Fibroblast of lung (primary cell): Measurements from ENCODE around the gene TENM3. TPM values are rescaled to one million over a fixed set of nuclear protein-coding genes. Genes with fewer than 3 reads are reported as not detected.

Experiments used
- DNase-seq, 2 donors: peaks; one replicate each; pipeline versions ENCODE4 v3.0.0 to v3.0.0-alpha.2; 2010; ENCODE audit warnings: low read depth in 2 of 2
- H2AFZ ChIP-seq: 2 replicates; pipeline ENCODE4 v1.5.1; 2012; ENCODE audit warnings: low read length, control low read depth, inconsistent platforms
- H3K27ac ChIP-seq: 2 replicates; pipeline ENCODE4 v1.5.1; 2011; ENCODE audit warnings: low read length, control low read depth; ENCODE audit not compliant: insufficient read depth
- H3K27me3 ChIP-seq: 2 replicates; pipeline ENCODE4 v1.5.1; 2011; ENCODE audit warnings: mild to moderate bottlenecking, low read length; ENCODE audit not compliant: control insufficient read depth, insufficient read depth
- H3K36me3 ChIP-seq: 2 replicates; pipeline ENCODE4 v1.5.1; 2011; ENCODE audit warnings: low read length; ENCODE audit not compliant: control insufficient read depth, insufficient read depth
- H3K4me1 ChIP-seq: 2 replicates; pipeline ENCODE4 v1.5.1; 2011; ENCODE audit warnings: low read length; ENCODE audit not compliant: control insufficient read depth, insufficient read depth; ENCODE audit errors: extremely low read depth
- H3K4me2 ChIP-seq: 2 replicates; pipeline ENCODE4 v1.5.1; 2011; ENCODE audit warnings: low read length, control low read depth; ENCODE audit not compliant: insufficient read depth; ENCODE audit errors: extremely low read depth
- H3K4me3 ChIP-seq, 4 experiments: fragments of 200-600 bp in 1 of 4; sonication (generic) in 1 of 4; replicated peaks in 1 of 4; 2 replicates each; pipeline ENCODE4 v1.5.1; 2011 to 2016; ENCODE audit warnings: low read length in 4 of 4, low read depth in 3 of 4, mild to moderate bottlenecking in 3 of 4, control low read depth in 2 of 4, inconsistent platforms in 1 of 4, mixed read lengths in 1 of 4; ENCODE audit not compliant: insufficient read depth in 1 of 4; ENCODE audit errors: control extremely low read depth in 1 of 4
- H3K79me2 ChIP-seq: 2 replicates; pipeline ENCODE4 v1.5.1; 2012; ENCODE audit warnings: mild to moderate bottlenecking, low read length, inconsistent platforms; ENCODE audit not compliant: control insufficient read depth, insufficient read depth
- H3K9ac ChIP-seq: 2 replicates; pipeline ENCODE4 v1.5.1; 2011; ENCODE audit warnings: mild to moderate bottlenecking, low read length, control low read depth; ENCODE audit not compliant: insufficient read depth
- H3K9me3 ChIP-seq: 2 replicates; pipeline ENCODE4 v1.5.1; 2012; ENCODE audit warnings: low read depth, low read length; ENCODE audit not compliant: control insufficient read depth, insufficient read depth
- H4K20me1 ChIP-seq: 2 replicates; pipeline ENCODE4 v1.5.1; 2011; ENCODE audit warnings: low read length; ENCODE audit not compliant: control insufficient read depth, insufficient read depth; ENCODE audit errors: extremely low read depth
- CTCF ChIP-seq, 2 donors: IDR thresholded peaks in 1 of 2; conservative IDR thresholded peaks in 1 of 2; 1 replicate in 1 of 2; 2 replicates in 1 of 2; pipeline ENCODE4 v1.5.1; 2011 to 2012; ENCODE audit warnings: low read length in 2 of 2, control low read depth in 1 of 2, inconsistent platforms in 1 of 2, low read depth in 1 of 2, mild to moderate bottlenecking in 1 of 2
- EZH2 ChIP-seq: IDR thresholded peaks from 2 replicates; pipeline ENCODE4 v1.5.1; 2012; ENCODE audit warnings: low read length, control low read depth, mild to moderate bottlenecking; ENCODE audit errors: missing control alignments
- polyA plus RNA-seq, 2 donors: library from polyadenylated mRNA; depleted of rRNA in 1 of 2; stranded (reverse) in 1 of 2; unstranded in 1 of 2; fragments of >200 nt; gene quantifications; 2 replicates each; pipeline ENCODE4 v1.2.1, GENCODE V29; 2011 to 2012; ENCODE audit warnings: missing spikeins in 1 of 2
- total RNA-seq: library from RNA; depleted of rRNA; stranded (reverse); fragments of >200 nt; gene quantifications from 2 replicates; pipeline ENCODE4 v1.2.1, GENCODE V29; 2014

TENM3 gene
- total and polyA plus RNA-seq, 2 donors (not counting 1 experiment from before 2014, with no cell fraction given): 2.7 to 3.6 TPM

GRCh38 chr4:182741914-182742313 lies 498.7 kb downstream of the TENM3 start:
- no peak for TF ChIP-seq EZH2
- no peak for TF ChIP-seq CTCF (conservative IDR thresholded peaks at IDR 0.05 in 1 of 2, IDR thresholded peaks at IDR 0.05 in 1 of 2; ENCODE audit: low read depth in 1 of 2, low read length in 2 of 2)
- Histone ChIP-seq H3K36me3 (no peaks in the 10 kb centered on the region), H3K4me3 (no peak overlapping the region), H3K4me2 (no peak overlapping the region), H3K79me2 (no peaks in the 10 kb centered on the region), H3K9ac (no peak overlapping the region), H3K4me1 (no peaks in the 10 kb centered on the region), H3K27ac (no peak overlapping the region), H4K20me1 (no peaks in the 10 kb centered on the region), H3K27me3 (no peaks in the 10 kb centered on the region), H2AFZ (no peak overlapping the region), H3K9me3 (no peaks in the 10 kb centered on the region)
- no peak for DNase-seq

GRCh38 chr4:182743815-182744214 lies 500.6 kb downstream of the TENM3 start:
- DNase-seq: no peak
- H3K4me3 ChIP-seq: no peak overlapping the region
- H3K4me2 ChIP-seq: no peak overlapping the region
- H3K36me3 ChIP-seq: no peaks in the 10 kb centered on the region
- H3K79me2 ChIP-seq: no peaks in the 10 kb centered on the region
- no peak overlapping the region for H3K9ac ChIP-seq
- H3K27me3 ChIP-seq: no peaks in the 10 kb centered on the region
- H2AFZ ChIP-seq: no peak overlapping the region
- no peaks in the 10 kb centered on the region for H3K4me1 ChIP-seq
- no peaks in the 10 kb centered on the region for H4K20me1 ChIP-seq
- no peak overlapping the region for H3K27ac ChIP-seq
- TF ChIP-seq CTCF (conservative IDR thresholded peaks at IDR 0.05 in 1 of 2, IDR thresholded peaks at IDR 0.05 in 1 of 2; ENCODE audit: low read depth in 1 of 2, low read length in 2 of 2): no peak
- no peak for TF ChIP-seq EZH2
- H3K9me3 ChIP-seq: no peaks in the 10 kb centered on the region

GRCh38 chr4:182745237-182745636 lies 502.0 kb downstream of the TENM3 start:
- Histone ChIP-seq H3K9me3 (no peaks in the 10 kb centered on the region), H3K27ac (no peak overlapping the region), H3K36me3 (no peaks in the 10 kb centered on the region), H2AFZ (no peak overlapping the region), H3K4me3 (no peak overlapping the region), H3K4me1 (no peaks in the 10 kb centered on the region), H4K20me1 (no peaks in the 10 kb centered on the region), H3K4me2 (no peak overlapping the region), H3K79me2 (no peaks in the 10 kb centered on the region), H3K9ac (no peak overlapping the region), H3K27me3 (no peaks in the 10 kb centered on the region)
- TF ChIP-seq CTCF (conservative IDR thresholded peaks at IDR 0.05 in 1 of 2, IDR thresholded peaks at IDR 0.05 in 1 of 2; ENCODE audit: low read depth in 1 of 2, low read length in 2 of 2) (no peak), EZH2 (no peak)
- DNase-seq: no peak
